ENCODE results near the gene AP3B1. TPM values are rescaled to one million over a fixed set of nuclear protein-coding genes. Genes with fewer than 3 reads are reported as not detected.
"Not testable (repeated sequence)": the region's sequence is repeated elsewhere in the genome, so short reads cannot be mapped to it uniquely, and the experiment has no call there.

Gene AP3B1
- total RNA-seq, 6 donors from 2014 or later = 25.7 to 66.9 (median 37.8) TPM

DNA sequence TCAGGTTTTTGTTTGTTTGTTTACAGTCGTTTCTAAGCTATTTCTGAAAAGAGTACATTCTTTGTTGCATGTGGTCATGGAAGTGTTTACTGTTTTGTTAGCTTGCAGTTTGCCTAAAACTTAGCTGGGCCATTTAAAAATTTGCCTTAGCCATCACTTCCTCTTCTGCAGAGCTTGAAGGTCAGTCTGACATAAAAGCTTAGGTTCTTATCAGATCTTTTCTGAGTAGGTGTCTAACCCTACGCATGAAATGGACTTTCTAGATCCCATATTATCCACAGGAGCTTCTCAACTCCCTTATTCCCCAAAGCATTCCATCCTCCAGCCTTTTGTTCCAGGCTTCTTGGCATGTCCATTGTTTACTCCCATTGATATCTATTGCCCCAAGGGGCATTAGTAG, 90.3 kb downstream of the AP3B1 start:
- Histone ChIP-seq H3K27ac (no peak overlapping the region), H3K9me3 (no peaks in the 10 kb centered on the region), H3K36me3 (peaks cover 0 to 19% (median 2%) of the 10 kb centered on the region in 4 donors), H3K4me1 (no peaks in the 10 kb centered on the region), H3K27me3 (no peaks in the 10 kb centered on the region), H3K4me3 (no peak overlapping the region)
- DNase-seq (no peak), ATAC-seq (ENCODE audit: low FRiP score in 2 of 2) (no peak)
- WGBS, 2 donors = 91 to 94% methylated on average over 2 of the region's 2 CpGs
- TF ChIP-seq POLR2AphosphoS5 (IDR thresholded peaks at IDR 0.05) (no peak), POLR2A (IDR thresholded peaks at IDR 0.05) (no peak), EP300 (IDR thresholded peaks at IDR 0.05) (no peak)
- TF ChIP-seq, protein P1, sequence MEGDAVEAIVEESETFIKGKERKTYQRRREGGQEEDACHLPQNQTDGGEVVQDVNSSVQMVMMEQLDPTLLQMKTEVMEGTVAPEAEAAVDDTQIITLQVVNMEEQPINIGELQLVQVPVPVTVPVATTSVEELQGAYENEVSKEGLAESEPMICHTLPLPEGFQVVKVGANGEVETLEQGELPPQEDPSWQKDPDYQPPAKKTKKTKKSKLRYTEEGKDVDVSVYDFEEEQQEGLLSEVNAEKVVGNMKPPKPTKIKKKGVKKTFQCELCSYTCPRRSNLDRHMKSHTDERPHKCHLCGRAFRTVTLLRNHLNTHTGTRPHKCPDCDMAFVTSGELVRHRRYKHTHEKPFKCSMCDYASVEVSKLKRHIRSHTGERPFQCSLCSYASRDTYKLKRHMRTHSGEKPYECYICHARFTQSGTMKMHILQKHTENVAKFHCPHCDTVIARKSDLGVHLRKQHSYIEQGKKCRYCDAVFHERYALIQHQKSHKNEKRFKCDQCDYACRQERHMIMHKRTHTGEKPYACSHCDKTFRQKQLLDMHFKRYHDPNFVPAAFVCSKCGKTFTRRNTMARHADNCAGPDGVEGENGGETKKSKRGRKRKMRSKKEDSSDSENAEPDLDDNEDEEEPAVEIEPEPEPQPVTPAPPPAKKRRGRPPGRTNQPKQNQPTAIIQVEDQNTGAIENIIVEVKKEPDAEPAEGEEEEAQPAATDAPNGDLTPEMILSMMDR (IDR thresholded peaks at IDR 0.05) = no peak

DNA sequence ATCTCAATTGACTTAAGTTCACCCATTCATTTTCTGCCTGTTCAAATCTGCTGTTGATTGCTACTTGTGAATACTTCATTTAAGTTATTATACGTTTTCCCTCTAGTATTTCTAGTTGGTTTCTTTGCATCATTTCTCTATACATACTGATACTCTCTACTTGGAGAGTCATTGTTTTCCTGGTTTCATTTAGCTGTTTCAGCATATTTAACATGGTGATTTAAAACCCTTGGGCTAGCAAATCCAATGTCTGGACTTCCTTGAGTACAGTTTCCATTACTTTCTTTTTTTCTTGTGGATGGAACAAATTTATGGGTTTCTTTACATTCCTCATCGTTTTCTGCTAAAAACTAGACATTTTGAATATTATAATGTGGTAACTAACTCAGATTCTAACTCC, 90.7 kb downstream of the AP3B1 start:
- DNase-seq (no peak), ATAC-seq (ENCODE audit: low FRiP score in 2 of 2) (no peak)
- H3K4me1 ChIP-seq = no peaks in the 10 kb centered on the region
- TF ChIP-seq EP300 (IDR thresholded peaks at IDR 0.05) (no peak), POLR2A (IDR thresholded peaks at IDR 0.05) (no peak), POLR2AphosphoS5 (IDR thresholded peaks at IDR 0.05) (no peak)
- TF ChIP-seq, protein P1 (IDR thresholded peaks at IDR 0.05) = no peak
- H3K9me3 ChIP-seq = no peaks in the 10 kb centered on the region
- H3K4me3 ChIP-seq = no peak overlapping the region
- H3K27ac ChIP-seq = no peak overlapping the region
- H3K36me3 ChIP-seq = peaks cover 0 to 19% (median 2%) of the 10 kb centered on the region in 4 donors
- no peaks in the 10 kb centered on the region for H3K27me3 ChIP-seq
- 100% methylated on average over 2 of the region's 2 CpGs for whole genome bisulfite sequencing, 2 donors

DNA sequence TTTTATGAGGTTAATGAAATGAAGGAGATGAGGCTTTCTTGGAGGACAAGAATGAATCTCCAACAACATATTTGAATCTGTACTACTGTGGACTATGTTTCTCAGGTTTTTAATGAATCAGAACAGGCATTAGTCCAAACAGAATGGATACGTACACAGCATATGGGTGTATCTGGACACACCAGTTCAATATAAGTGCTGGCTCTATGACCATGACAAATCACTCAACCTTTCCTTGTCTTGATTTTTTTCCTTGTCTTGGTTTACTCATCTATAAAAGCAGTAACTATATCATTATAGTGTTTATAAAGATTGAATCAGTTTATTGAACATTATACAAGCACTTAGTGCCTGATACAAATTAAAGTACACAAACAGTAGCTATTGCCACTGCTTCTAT, 104.1 kb downstream of the AP3B1 start:
- Histone ChIP-seq H3K9me3 (peaks cover 0 to 6% (median 0%) of the 10 kb centered on the region in 4 donors), H3K4me1 (no peaks in the 10 kb centered on the region), H3K36me3 (peaks cover 0 to 3% (median 0%) of the 10 kb centered on the region in 4 donors), H3K4me3 (no peak overlapping the region), H3K27ac (no peak overlapping the region), H3K27me3 (no peaks in the 10 kb centered on the region)
- WGBS, 2 donors = 93 to 94% methylated on average over 1 of the region's 1 CpG
- DNase-seq (no peak), ATAC-seq (ENCODE audit: low FRiP score in 2 of 2) (no peak)
- TF ChIP-seq EP300 (IDR thresholded peaks at IDR 0.05) = no peak
- TF ChIP-seq, protein P1 (IDR thresholded peaks at IDR 0.05) = no peak
- TF ChIP-seq POLR2A (IDR thresholded peaks at IDR 0.05) = no peak
- TF ChIP-seq POLR2AphosphoS5 (IDR thresholded peaks at IDR 0.05) = no peak

DNA sequence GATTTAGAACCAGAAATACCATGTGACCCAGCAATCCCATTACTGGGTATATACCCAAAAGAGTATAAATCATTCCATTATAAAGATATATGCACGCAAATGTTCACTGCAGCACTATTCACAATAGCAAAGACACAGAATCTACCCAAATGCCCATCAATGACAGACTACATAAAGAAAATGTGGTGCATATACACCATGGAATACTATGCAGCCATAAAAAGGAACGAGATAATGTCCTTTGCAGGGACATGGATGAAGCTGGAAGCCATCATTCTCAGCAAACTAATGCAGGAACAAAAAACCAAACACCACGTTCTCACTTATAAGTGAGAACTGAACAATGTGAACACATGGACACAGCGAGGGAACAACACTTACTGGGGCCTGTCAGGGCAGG, 105.8 kb downstream of the AP3B1 start:
- not testable (repeated sequence) for H3K9me3 ChIP-seq; DNase-seq; H3K27me3 ChIP-seq; H3K4me3 ChIP-seq; H3K27ac ChIP-seq; H3K4me1 ChIP-seq; ATAC-seq (ENCODE audit: low FRiP score in 2 of 2); H3K36me3 ChIP-seq
- 97% methylated on average over 4 of the region's 4 CpGs for WGBS, 2 donors

DNA sequence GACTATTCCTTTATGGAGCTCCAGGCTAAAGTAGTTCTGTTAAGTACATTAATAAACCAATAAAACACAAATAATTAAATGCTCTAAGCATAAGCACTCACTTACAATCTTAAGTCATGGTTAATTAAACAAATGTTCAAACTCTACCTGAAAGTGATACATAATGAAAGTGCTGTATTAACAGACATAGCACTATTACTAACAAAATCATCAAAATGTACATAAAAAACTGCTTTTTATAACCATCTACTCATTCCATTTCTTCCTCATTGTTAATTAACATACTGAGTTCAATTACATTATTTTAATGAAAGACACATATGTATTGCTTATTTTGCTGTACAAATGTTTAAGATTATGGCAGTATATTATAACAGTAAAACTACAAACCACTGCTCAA, 107.3 kb downstream of the AP3B1 start:
- no peak overlapping the region for H3K4me3 ChIP-seq
- H3K9me3 ChIP-seq = peaks cover 0 to 6% (median 0%) of the 10 kb centered on the region in 4 donors
- ATAC-seq (ENCODE audit: low FRiP score in 2 of 2) (no peak), DNase-seq (no peak)
- H3K27ac ChIP-seq = no peak overlapping the region
- no peak for TF ChIP-seq POLR2A (IDR thresholded peaks at IDR 0.05)
- no peak for TF ChIP-seq EP300 (IDR thresholded peaks at IDR 0.05)
- TF ChIP-seq POLR2AphosphoS5 (IDR thresholded peaks at IDR 0.05) = no peak
- TF ChIP-seq, protein P1 (IDR thresholded peaks at IDR 0.05) = no peak
- H3K36me3 ChIP-seq = peaks cover 0 to 3% (median 0%) of the 10 kb centered on the region in 4 donors
- H3K27me3 ChIP-seq = no peaks in the 10 kb centered on the region
- no peaks in the 10 kb centered on the region for H3K4me1 ChIP-seq

Data from upper lobe of left lung (tissue), 6 donors.